ENCODE results near the gene ZPR1.

ZPR1 gene

GRCh38 chr11:116792869-116793771, 5.3 kb upstream of the ZPR1 start:
- no peak overlapping the region for H3K4me3 ChIP-seq (ENCODE audit: low read depth, low read length)

DNA sequence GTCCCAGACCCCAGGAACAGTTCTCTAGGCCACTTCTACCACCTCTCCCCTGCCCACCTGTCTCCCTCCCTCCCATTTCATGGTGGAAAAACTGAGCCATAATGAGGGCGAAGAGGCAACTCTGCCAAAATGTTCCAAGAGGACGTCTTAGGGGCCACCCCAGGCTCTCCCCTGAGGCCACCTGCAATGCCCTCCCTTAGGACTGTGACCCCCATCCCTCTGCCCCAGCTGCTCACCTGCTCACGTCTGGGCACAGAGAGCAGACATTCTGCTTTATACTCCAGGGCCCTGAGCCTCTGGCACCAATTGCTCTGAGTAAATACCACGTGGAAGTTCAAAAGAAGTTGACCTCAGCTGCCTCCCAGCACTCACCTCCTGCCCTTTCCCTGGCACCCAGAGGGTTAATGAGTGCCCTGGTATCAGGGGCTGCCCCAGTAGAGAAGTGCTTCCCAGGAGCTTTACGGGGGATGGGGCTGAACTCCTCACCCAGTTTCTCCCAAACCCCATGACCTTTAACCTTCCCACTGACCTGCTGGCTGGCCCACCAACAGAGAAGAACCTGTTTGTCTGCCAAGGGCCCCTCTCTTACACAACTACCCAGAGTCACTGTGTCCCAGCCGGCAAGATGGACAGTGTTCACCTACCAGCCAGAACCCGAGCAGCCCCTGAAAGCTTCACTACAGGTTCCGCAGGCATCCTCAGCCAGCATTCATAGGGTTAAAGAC, 4.5 kb upstream of the ZPR1 start:
- no peak overlapping the region for H3K4me3 ChIP-seq (ENCODE audit: low read depth, low read length)

DNA sequence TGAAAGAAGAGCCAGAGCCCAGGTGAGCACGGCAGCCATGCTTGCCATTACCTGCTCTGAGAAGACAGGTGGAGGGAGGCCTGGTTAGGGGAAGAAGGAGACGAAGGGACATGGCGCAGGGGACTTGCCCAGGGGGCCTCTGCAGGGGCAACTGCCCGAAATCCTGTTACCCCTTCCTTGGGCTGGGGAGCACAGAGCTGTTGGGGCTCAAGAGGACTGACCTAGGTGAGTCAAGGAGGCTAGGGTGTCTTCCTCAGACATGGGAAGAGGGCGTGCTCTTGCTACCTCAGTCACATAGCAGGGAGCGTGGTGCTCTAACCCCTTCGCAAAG, 4.0 kb upstream of the ZPR1 start, which contains the start of gene APOA5:
APOA5 (minus strand) TSS at position 67 of the 331 bp plus-strand sequence; CDS start at position 48, 19 bp downstream.
- H3K4me3 ChIP-seq (ENCODE audit: low read depth, low read length): no peak within 1 kb of the TSS

GRCh38 chr11:116791002-116791812, 3.4 kb upstream of the ZPR1 start:
- no peak overlapping the region for H3K4me3 ChIP-seq (ENCODE audit: low read depth, low read length)

DNA sequence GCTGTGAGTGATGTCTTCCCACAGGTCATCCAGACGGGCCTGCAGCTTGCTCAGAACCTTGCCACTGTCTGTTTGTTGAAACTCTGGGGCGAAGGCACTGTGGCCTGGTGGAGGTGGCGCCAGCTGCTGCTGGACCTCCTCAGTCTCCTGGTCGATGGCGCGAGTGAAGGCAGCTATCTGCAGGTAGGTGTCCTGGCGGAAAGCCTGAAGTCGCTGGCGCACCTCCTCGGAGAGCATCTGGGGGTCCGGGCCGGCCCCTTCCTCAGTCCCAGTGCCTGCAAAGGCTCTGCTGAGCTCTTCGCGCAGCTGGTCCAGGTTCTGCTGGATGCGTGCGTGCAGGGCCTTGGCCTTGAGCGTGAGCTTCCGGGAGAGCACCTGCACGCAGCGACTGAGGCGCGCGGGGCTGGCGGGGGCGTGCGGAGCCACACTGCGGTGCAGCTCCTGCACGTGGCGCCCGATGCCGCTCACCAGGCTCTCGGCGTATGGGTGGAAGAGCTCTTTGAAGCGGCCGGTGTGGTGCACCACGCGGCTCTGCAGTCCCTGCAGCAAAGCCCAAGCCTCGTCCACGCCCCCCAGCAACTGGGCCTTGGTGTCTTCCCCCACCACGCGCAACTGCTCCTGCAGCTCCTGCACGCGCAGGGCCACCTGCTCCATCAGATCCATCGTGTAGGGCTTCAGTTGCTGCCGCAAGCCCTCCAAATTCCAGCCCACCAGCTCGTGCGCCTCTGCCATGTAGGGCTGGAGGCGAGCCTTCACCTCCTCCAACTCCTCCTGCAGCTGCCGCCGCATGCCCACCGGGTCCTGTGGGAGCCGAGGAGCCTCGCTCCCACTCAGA, 2.6 kb upstream of the ZPR1 start:
- H3K4me3 ChIP-seq (ENCODE audit: low read depth, low read length): no peak overlapping the region

DNA sequence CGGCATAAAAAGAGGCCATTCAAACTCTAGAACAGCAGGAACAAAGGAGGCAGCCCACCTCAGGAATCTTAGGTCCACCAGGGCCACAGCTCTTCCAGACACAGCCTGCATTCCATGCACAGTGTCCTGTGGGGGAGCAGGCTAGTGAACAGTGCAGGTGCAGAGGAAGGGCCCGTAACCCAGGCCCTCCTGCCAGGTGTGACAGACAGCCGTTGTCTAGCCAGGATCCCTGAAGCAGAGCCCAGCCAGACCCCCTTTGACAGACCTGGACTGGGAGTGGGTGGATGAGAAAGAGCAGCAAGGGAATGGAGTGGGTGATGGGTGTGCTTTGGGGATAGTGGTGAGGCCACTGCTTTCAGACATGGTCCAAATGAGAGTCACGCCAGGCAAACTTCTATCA, 1.2 kb upstream of the ZPR1 start:
- H3K4me3 ChIP-seq (ENCODE audit: low read depth, low read length): no peak overlapping the region

- H3K4me3 ChIP-seq (ENCODE audit: low read depth, low read length): peak overlapping the region; percentile 83
Measured at GRCh38 chr11:116788534-116788933, 711 bp upstream of the ZPR1 start.

DNA sequence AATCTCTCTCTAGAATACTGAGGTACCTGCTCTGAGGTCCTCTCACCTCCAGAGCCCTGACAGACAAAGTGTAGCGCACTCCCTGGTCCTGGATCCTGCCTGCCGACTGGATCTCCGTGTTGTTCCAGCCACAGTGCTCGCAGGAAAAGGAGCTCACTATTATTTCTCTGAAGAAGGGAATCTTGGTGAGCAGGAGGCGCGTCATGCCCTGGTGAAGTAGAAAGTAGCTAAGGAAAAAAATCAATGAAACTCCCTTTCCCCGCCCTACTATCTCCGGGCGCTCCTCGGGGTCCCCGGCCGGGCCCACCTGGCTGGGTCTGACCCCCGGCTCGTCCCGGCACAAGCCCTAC, 412 bp downstream of the ZPR1 start:
- peak overlapping the region; percentile 83 for H3K4me3 ChIP-seq (ENCODE audit: low read depth, low read length)

GRCh38 chr11:116786966-116787365, 857 bp downstream of the ZPR1 start:
- H3K4me3 ChIP-seq (ENCODE audit: low read depth, low read length): peak overlapping the region; percentile 83

GRCh38 chr11:116786326-116786725, 1.5 kb downstream of the ZPR1 start:
- H3K4me3 ChIP-seq (ENCODE audit: low read depth, low read length): no peak overlapping the region

GRCh38 chr11:116782728-116783127, 5.1 kb downstream of the ZPR1 start:
- H3K4me3 ChIP-seq (ENCODE audit: low read depth, low read length): no peak overlapping the region

GRCh38 chr11:116778556-116778955, 9.3 kb downstream of the ZPR1 start:
- H3K4me3 ChIP-seq (ENCODE audit: low read depth, low read length): no peak overlapping the region

DNA sequence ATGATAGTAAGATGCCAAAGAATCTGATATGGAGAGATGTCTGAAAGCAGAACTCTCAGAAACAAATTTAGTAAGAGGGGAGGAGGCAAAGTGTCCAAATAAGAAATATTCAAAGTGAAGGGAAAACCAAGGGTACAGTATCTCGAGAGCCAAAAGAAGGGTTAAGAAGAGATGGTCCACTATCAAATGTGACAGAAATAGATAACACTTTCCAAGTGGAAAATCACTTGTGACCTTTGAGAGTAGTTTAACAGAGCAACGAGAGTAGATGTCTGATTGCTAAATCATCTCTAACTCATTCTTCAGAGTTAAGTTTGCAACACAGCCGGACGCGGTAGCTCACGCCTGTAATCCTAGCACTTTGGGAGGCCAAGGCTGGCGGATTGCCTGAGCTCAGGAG, 10.8 kb downstream of the ZPR1 start:
- no peak overlapping the region for H3K4me3 ChIP-seq (ENCODE audit: low read depth, low read length)

- H3K4me3 ChIP-seq (ENCODE audit: low read depth, low read length): no peak overlapping the region
Measured at GRCh38 chr11:116776522-116776984, 11.3 kb downstream of the ZPR1 start.

GRCh38 chr11:116775975-116776374, 11.8 kb downstream of the ZPR1 start:
- no peak overlapping the region for H3K4me3 ChIP-seq (ENCODE audit: low read depth, low read length)

GRCh38 chr11:116774661-116775060, 13.2 kb downstream of the ZPR1 start:
- H3K4me3 ChIP-seq (ENCODE audit: low read depth, low read length): no peak overlapping the region

GRCh38 chr11:116773203-116774097, 14.4 kb downstream of the ZPR1 start:
- H3K4me3 ChIP-seq (ENCODE audit: low read depth, low read length): peak overlapping the region; percentile 88

GRCh38 chr11:116772443-116773202, 15.2 kb downstream of the ZPR1 start, which contains the start of gene BUD13:
BUD13 (minus strand) TSS chr11:116772987; CDS start chr11:116772964, 23 bp downstream.
- H3K4me3 ChIP-seq (ENCODE audit: low read depth, low read length): peak within 1 kb of the TSS; percentile 88

DNA sequence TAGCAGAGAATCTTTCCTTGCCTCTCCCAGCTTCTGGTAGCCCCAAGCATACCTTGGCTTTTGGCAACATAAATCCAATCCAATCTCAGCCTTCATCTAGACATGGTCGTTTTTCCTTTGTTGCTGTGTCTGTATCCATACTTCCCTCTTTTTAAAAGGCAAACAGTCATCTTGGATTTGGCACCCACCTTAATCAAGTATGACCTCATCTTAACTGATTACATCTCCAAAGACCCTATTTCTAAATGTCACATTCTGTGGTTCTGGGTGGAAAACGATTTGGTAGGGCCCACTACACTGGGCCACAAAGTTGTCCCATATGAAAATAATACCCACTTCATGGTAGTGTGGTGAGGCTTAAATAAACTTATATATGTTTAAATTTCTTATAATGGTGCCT, 15.9 kb downstream of the ZPR1 start:
- peak overlapping the region; percentile 88 for H3K4me3 ChIP-seq (ENCODE audit: low read depth, low read length)
